Measurements from ENCODE around the gene KLHL13. TPM values are rescaled to one million over a fixed set of nuclear protein-coding genes. Genes with fewer than 3 reads are reported as not detected.
"Not testable (repeated sequence)": the region's sequence is repeated elsewhere in the genome, so short reads cannot be mapped to it uniquely, and the experiment has no call there.

KLHL13 gene
- not detected in 2 replicates for total RNA-seq (2014; rRNA removed; shearing (Covaris generic))

- in situ Hi-C loops (cut with HindIII; ENCODE audit: low sequenced_read_pairs) = no loop called here
Measured at GRCh38 chrX:118116713-118117550, at the start of gene KLHL13. TSS of gene KLHL13 (minus strand) at chrX:118116810. CDS start at chrX:118028473, 88,337 bp downstream.

GRCh38 chrX:118164138-118164537, 47.5 kb upstream of the KLHL13 start:
- in situ Hi-C loops (cut with HindIII; ENCODE audit: low sequenced_read_pairs) = no loop called here
- DNase-seq (ENCODE audit: low spot score) = no peak

More at GRCh38 chrX:118116713-118117550, at the start of gene KLHL13:
- DNase-seq (ENCODE audit: low spot score) = peak; percentile 17

GRCh38 chrX:118156953-118157608, 40.5 kb upstream of the KLHL13 start:
- no peak for DNase-seq (ENCODE audit: low spot score)
- in situ Hi-C loops (cut with HindIII; ENCODE audit: low sequenced_read_pairs) = no loop called here

- in situ Hi-C loops (cut with HindIII; ENCODE audit: low sequenced_read_pairs) = no loop called here
- no peak for DNase-seq (ENCODE audit: low spot score)
Measured at GRCh38 chrX:118156254-118156952, 39.8 kb upstream of the KLHL13 start.

GRCh38 chrX:118153270-118153669, 36.7 kb upstream of the KLHL13 start:
- in situ Hi-C loops (cut with HindIII; ENCODE audit: low sequenced_read_pairs) = no loop called here
- DNase-seq (ENCODE audit: low spot score) = no peak

- DNase-seq (ENCODE audit: low spot score) = no peak
- in situ Hi-C loops (cut with HindIII; ENCODE audit: low sequenced_read_pairs) = no loop called here
Measured at GRCh38 chrX:118152721-118153120, 36.1 kb upstream of the KLHL13 start.

- DNase-seq (ENCODE audit: low spot score) = no peak
- in situ Hi-C loops (cut with HindIII; ENCODE audit: low sequenced_read_pairs) = no loop called here
Measured at GRCh38 chrX:118148737-118149136, 32.1 kb upstream of the KLHL13 start.

- DNase-seq (ENCODE audit: low spot score); in situ Hi-C loops (cut with HindIII; ENCODE audit: low sequenced_read_pairs): not testable (repeated sequence)
Measured at GRCh38 chrX:118147771-118148170, 31.2 kb upstream of the KLHL13 start.

- in situ Hi-C loops (cut with HindIII; ENCODE audit: low sequenced_read_pairs) = no loop called here
- DNase-seq (ENCODE audit: low spot score) = no peak
Measured at GRCh38 chrX:118143578-118143977, 27.0 kb upstream of the KLHL13 start.

GRCh38 chrX:118131336-118131735, 14.7 kb upstream of the KLHL13 start:
- DNase-seq (ENCODE audit: low spot score) = no peak
- in situ Hi-C loops (cut with HindIII; ENCODE audit: low sequenced_read_pairs) = no loop called here

GRCh38 chrX:118129681-118130080, 13.1 kb upstream of the KLHL13 start:
- in situ Hi-C loops (cut with HindIII; ENCODE audit: low sequenced_read_pairs) = no loop called here
- no peak for DNase-seq (ENCODE audit: low spot score)

GRCh38 chrX:118128724-118129123, 12.1 kb upstream of the KLHL13 start:
- in situ Hi-C loops (cut with HindIII; ENCODE audit: low sequenced_read_pairs) = no loop called here
- DNase-seq (ENCODE audit: low spot score) = no peak

- DNase-seq (ENCODE audit: low spot score) = no peak
- in situ Hi-C loops (cut with HindIII; ENCODE audit: low sequenced_read_pairs) = no loop called here
Measured at GRCh38 chrX:118126286-118126685, 9.7 kb upstream of the KLHL13 start.

- in situ Hi-C loops (cut with HindIII; ENCODE audit: low sequenced_read_pairs); DNase-seq (ENCODE audit: low spot score): not testable (repeated sequence)
Measured at GRCh38 chrX:118124243-118124642, 7.6 kb upstream of the KLHL13 start.

GRCh38 chrX:118117741-118118140, 1.1 kb upstream of the KLHL13 start:
- in situ Hi-C loops (cut with HindIII; ENCODE audit: low sequenced_read_pairs) = no loop called here
- DNase-seq (ENCODE audit: low spot score) = no peak

GRCh38 chrX:118115953-118116712, 477 bp downstream of the KLHL13 start:
- in situ Hi-C loops (cut with HindIII; ENCODE audit: low sequenced_read_pairs) = no loop called here
- peak; percentile 13 for DNase-seq (ENCODE audit: low spot score)

GRCh38 chrX:118114971-118115370, 1.6 kb downstream of the KLHL13 start:
- in situ Hi-C loops (cut with HindIII; ENCODE audit: low sequenced_read_pairs) = no loop called here
- peak; percentile 19 for DNase-seq (ENCODE audit: low spot score)

- in situ Hi-C loops (cut with HindIII; ENCODE audit: low sequenced_read_pairs) = no loop called here
- DNase-seq (ENCODE audit: low spot score) = no peak
Measured at GRCh38 chrX:118109065-118109464, 7.5 kb downstream of the KLHL13 start.

- in situ Hi-C loops (cut with HindIII; ENCODE audit: low sequenced_read_pairs) = no loop called here
- no peak for DNase-seq (ENCODE audit: low spot score)
Measured at GRCh38 chrX:118108304-118108703, 8.3 kb downstream of the KLHL13 start.

Data from G401 (cell line).